ENCODE measurements around the gene WDR88. TPM values are rescaled to one million over a fixed set of nuclear protein-coding genes. Genes with fewer than 3 reads are reported as not detected.
"Not testable (repeated sequence)": the region's sequence is repeated elsewhere in the genome, so short reads cannot be mapped to it uniquely, and the experiment has no call there.

The WDR88 gene
- total RNA-seq, 1 donor from 2014 or later: not detected

- no peak overlapping the region for H3K27ac ChIP-seq
- no peak overlapping the region for H3K4me3 ChIP-seq
- no peak for TF ChIP-seq POLR2AphosphoS5 (IDR thresholded peaks at IDR 0.05; ENCODE audit: insufficient read depth in 1 of 2, low read depth in 1 of 2)
- TF ChIP-seq POLR2A (IDR thresholded peaks at IDR 0.05): no peak
- TF ChIP-seq, protein P1, sequence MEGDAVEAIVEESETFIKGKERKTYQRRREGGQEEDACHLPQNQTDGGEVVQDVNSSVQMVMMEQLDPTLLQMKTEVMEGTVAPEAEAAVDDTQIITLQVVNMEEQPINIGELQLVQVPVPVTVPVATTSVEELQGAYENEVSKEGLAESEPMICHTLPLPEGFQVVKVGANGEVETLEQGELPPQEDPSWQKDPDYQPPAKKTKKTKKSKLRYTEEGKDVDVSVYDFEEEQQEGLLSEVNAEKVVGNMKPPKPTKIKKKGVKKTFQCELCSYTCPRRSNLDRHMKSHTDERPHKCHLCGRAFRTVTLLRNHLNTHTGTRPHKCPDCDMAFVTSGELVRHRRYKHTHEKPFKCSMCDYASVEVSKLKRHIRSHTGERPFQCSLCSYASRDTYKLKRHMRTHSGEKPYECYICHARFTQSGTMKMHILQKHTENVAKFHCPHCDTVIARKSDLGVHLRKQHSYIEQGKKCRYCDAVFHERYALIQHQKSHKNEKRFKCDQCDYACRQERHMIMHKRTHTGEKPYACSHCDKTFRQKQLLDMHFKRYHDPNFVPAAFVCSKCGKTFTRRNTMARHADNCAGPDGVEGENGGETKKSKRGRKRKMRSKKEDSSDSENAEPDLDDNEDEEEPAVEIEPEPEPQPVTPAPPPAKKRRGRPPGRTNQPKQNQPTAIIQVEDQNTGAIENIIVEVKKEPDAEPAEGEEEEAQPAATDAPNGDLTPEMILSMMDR (IDR thresholded peaks at IDR 0.05): no peak
- DNase-seq (ENCODE audit: extremely low spot score in 2 of 2): no peak
- intact Hi-C loops (cut with DNase I): no loop called here
- no peaks in the 10 kb centered on the region for H3K4me1 ChIP-seq
- no peaks in the 10 kb centered on the region for H3K27me3 ChIP-seq
- H3K9me3 ChIP-seq: no peaks in the 10 kb centered on the region
- H3K36me3 ChIP-seq: no peaks in the 10 kb centered on the region
Measured at GRCh38 chr19:33152176-33152575, 20.3 kb downstream of the WDR88 start.

DNA sequence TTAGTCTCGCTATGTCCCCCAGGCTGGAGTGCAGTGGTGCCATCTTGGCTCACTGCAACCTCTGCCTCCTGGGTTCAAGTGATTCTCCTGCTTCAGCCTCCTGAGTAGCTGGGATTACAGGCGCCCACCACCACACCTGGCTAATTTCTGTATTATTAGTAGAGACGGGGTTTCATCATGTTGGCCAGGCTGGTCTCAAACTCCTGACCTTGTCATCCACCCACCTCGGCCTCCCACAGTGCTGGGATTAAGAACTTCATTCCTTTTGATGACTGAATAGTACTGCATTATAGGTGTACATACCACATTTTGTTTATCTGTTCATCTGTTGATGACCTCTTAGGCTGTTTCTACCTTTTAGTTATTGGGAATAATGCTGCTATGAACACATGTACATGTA is 20.7 kb downstream of the WDR88 start:
- H3K27me3 ChIP-seq; H3K9me3 ChIP-seq; H3K4me3 ChIP-seq; H3K4me1 ChIP-seq; H3K36me3 ChIP-seq; DNase-seq (ENCODE audit: extremely low spot score in 2 of 2); intact Hi-C loops (cut with DNase I); H3K27ac ChIP-seq: not testable (repeated sequence)

- H3K27me3 ChIP-seq: not testable (repeated sequence)
Measured at GRCh38 chr19:33154313-33154712, 22.4 kb downstream of the WDR88 start.

DNA sequence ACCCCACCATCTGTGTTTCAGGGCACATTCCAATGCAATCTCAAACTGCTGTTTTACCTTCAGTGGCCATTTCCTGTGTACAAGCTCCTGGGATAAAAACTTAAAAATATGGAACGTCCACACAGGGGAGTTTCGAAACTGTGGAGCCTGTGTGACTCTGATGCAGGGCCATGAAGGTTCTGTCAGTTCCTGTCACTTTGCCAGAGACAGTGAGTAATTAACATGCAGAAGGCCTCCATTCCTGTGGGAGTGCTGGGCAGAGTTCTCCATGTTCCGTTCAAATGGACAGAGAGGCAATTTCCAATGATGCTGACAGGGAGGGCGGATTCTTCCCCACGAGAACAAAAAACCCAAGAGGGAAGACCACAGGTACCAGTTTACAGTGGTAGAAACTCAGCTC is 24.4 kb downstream of the WDR88 start:
- Histone ChIP-seq H3K9me3 (no peaks in the 10 kb centered on the region), H3K27me3 (no peaks in the 10 kb centered on the region), H3K4me1 (no peaks in the 10 kb centered on the region), H3K4me3 (no peak overlapping the region), H3K27ac (no peak overlapping the region), H3K36me3 (no peaks in the 10 kb centered on the region)
- intact Hi-C loops (cut with DNase I): no loop called here
- DNase-seq (ENCODE audit: extremely low spot score in 2 of 2): no peak
- TF ChIP-seq POLR2A (IDR thresholded peaks at IDR 0.05) (no peak), POLR2AphosphoS5 (IDR thresholded peaks at IDR 0.05; ENCODE audit: insufficient read depth in 1 of 2, low read depth in 1 of 2) (no peak)
- TF ChIP-seq, protein P1 (IDR thresholded peaks at IDR 0.05): no peak

More at GRCh38 chr19:33154313-33154712, 22.4 kb downstream of the WDR88 start:
- DNase-seq (ENCODE audit: extremely low spot score in 2 of 2); H3K4me1 ChIP-seq; H3K4me3 ChIP-seq; intact Hi-C loops (cut with DNase I); H3K36me3 ChIP-seq; H3K9me3 ChIP-seq; H3K27ac ChIP-seq: not testable (repeated sequence)

DNA sequence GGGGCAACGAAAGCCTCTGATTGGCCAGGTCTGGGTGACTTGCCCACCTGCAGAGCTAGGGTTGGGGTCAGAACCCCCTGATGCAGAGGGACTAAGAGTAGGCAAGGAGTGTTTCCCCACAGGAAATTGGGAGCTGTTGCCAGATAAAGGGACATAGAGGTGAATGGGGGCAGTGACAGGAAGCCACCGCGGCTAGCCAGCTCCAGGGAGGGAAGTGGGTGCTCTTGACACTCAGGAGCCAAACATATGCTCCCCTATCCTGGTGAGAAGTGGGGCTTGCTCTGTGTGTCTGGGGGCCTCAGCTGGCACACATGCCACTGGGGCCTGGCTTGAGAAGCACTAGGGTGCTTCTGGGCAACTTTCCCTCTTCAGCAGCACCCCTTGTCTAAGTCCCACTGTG is 26.0 kb downstream of the WDR88 start:
- intact Hi-C loops (cut with DNase I): no loop called here
- H3K36me3 ChIP-seq: no peaks in the 10 kb centered on the region
- DNase-seq (ENCODE audit: extremely low spot score in 2 of 2): no peak
- no peaks in the 10 kb centered on the region for H3K27me3 ChIP-seq
- H3K4me1 ChIP-seq: no peaks in the 10 kb centered on the region
- H3K4me3 ChIP-seq: no peak overlapping the region
- H3K27ac ChIP-seq: no peak overlapping the region
- TF ChIP-seq POLR2A (IDR thresholded peaks at IDR 0.05) (no peak), POLR2AphosphoS5 (IDR thresholded peaks at IDR 0.05; ENCODE audit: insufficient read depth in 1 of 2, low read depth in 1 of 2) (no peak)
- TF ChIP-seq, protein P1 (IDR thresholded peaks at IDR 0.05): no peak
- H3K9me3 ChIP-seq: no peaks in the 10 kb centered on the region

- no peak for TF ChIP-seq POLR2A (IDR thresholded peaks at IDR 0.05)
- TF ChIP-seq, protein P1 (IDR thresholded peaks at IDR 0.05): no peak
- TF ChIP-seq POLR2AphosphoS5 (IDR thresholded peaks at IDR 0.05; ENCODE audit: insufficient read depth in 1 of 2, low read depth in 1 of 2): no peak
- intact Hi-C loops (cut with DNase I): no loop called here
Measured at GRCh38 chr19:33158365-33158764, 26.5 kb downstream of the WDR88 start.

More at GRCh38 chr19:33158365-33158764, 26.5 kb downstream of the WDR88 start:
- Histone ChIP-seq H3K27me3 (no peaks in the 10 kb centered on the region), H3K4me3 (no peak overlapping the region), H3K27ac (no peak overlapping the region), H3K9me3 (no peaks in the 10 kb centered on the region), H3K4me1 (no peaks in the 10 kb centered on the region), H3K36me3 (no peaks in the 10 kb centered on the region)
- DNase-seq (ENCODE audit: extremely low spot score in 2 of 2): no peak

Measured in vagina (tissue), 2 donors.